IPS-20b (cell line): ENCODE measurements around the gene RTN4R.

Experiments
- H3K27ac ChIP-seq: one replicate; pipeline ENCODE4 v1.5.1; 2013; ENCODE audit warnings: low read length
- H3K27me3 ChIP-seq: 2 replicates; pipeline ENCODE4 v1.6.1; 2013; ENCODE audit warnings: mild to moderate bottlenecking, low read length, inconsistent platforms; ENCODE audit not compliant: insufficient read depth
- H3K36me3 ChIP-seq: 2 replicates; pipeline ENCODE4 v1.6.1; 2013; ENCODE audit warnings: low read depth, mild to moderate bottlenecking, inconsistent platforms, low read length, moderate library complexity; ENCODE audit not compliant: insufficient read depth
- H3K4me1 ChIP-seq: 2 replicates; pipeline ENCODE4 v1.6.1; 2013; ENCODE audit warnings: mild to moderate bottlenecking, control low read depth, inconsistent platforms, low read length, moderate library complexity; ENCODE audit not compliant: insufficient read depth
- H3K4me3 ChIP-seq: 2 replicates; pipeline ENCODE4 v1.5.1; 2013; ENCODE audit warnings: mild to moderate bottlenecking, low read length, inconsistent platforms
- H3K9ac ChIP-seq: 2 replicates; pipeline ENCODE4 v1.6.1; 2013; ENCODE audit warnings: low read depth, mild to moderate bottlenecking, inconsistent platforms, low read length, moderate library complexity
- H3K9me3 ChIP-seq: 2 replicates; pipeline ENCODE4 v1.6.1; 2013; ENCODE audit warnings: mild to moderate bottlenecking, low read depth, low read length, inconsistent platforms; ENCODE audit not compliant: insufficient read depth

Gene RTN4R

GRCh38 chr22:20206709-20207215 is 61.4 kb downstream of the RTN4R start:
- Histone ChIP-seq H3K4me3 (0 out of 2 replicates have a peak overlapping the region, but pooled peaks have one; percentile 26), H3K4me1 (peaks cover 18% of the 10 kb centered on the region; the same call in 1 of the 2 replicates), H3K27me3 (no peaks in the 10 kb centered on the region), H3K9ac (no peak overlapping the region), H3K9me3 (no peaks in the 10 kb centered on the region), H3K27ac (no peak overlapping the region), H3K36me3 (no peaks in the 10 kb centered on the region)

- no peaks in the 10 kb centered on the region for H3K27me3 ChIP-seq
- no peaks in the 10 kb centered on the region for H3K36me3 ChIP-seq
- H3K9me3 ChIP-seq, result no peaks in the 10 kb centered on the region
- H3K9ac ChIP-seq, result no peak overlapping the region
- peaks cover 18% of the 10 kb centered on the region; the same call in 1 of the 2 replicates for H3K4me1 ChIP-seq
- 0 out of 2 replicates have a peak overlapping the region, but pooled peaks have one; percentile 26 for H3K4me3 ChIP-seq
- H3K27ac ChIP-seq, result no peak overlapping the region
These were observed 62.0 kb downstream of the RTN4R start for GRCh38 chr22:20205964-20206708.

- no peak overlapping the region for H3K27ac ChIP-seq
These were observed 62.6 kb downstream of the RTN4R start for GRCh38 chr22:20205464-20205963.

GRCh38 chr22:20204806-20205205 is 63.3 kb downstream of the RTN4R start:
- Histone ChIP-seq H3K4me3 (no peak overlapping the region), H3K9me3 (no peaks in the 10 kb centered on the region), H3K27ac (no peak overlapping the region), H3K4me1 (peaks cover 18% of the 10 kb centered on the region; the same call in 1 of the 2 replicates), H3K27me3 (no peaks in the 10 kb centered on the region), H3K36me3 (no peaks in the 10 kb centered on the region), H3K9ac (no peak overlapping the region)

More at GRCh38 chr22:20205464-20205963, 62.6 kb downstream of the RTN4R start:
- peaks cover 18% of the 10 kb centered on the region; the same call in 1 of the 2 replicates for H3K4me1 ChIP-seq
- H3K27me3 ChIP-seq, result no peaks in the 10 kb centered on the region
- H3K9ac ChIP-seq, result no peak overlapping the region
- H3K9me3 ChIP-seq, result no peaks in the 10 kb centered on the region
- H3K4me3 ChIP-seq, result no peak overlapping the region
- H3K36me3 ChIP-seq, result no peaks in the 10 kb centered on the region

- Histone ChIP-seq H3K27ac (no peak overlapping the region), H3K4me1 (peaks cover 18% of the 10 kb centered on the region; the same call in 1 of the 2 replicates), H3K4me3 (no peak overlapping the region), H3K9me3 (no peaks in the 10 kb centered on the region), H3K9ac (no peak overlapping the region), H3K27me3 (peaks cover 2% of the 10 kb centered on the region; the same call in 1 of the 2 replicates), H3K36me3 (no peaks in the 10 kb centered on the region)
These were observed 63.8 kb downstream of the RTN4R start for GRCh38 chr22:20204311-20204710.

GRCh38 chr22:20203552-20204201 is 64.4 kb downstream of the RTN4R start:
- Histone ChIP-seq H3K4me1 (peaks cover 18% of the 10 kb centered on the region; the same call in 1 of the 2 replicates), H3K4me3 (no peak overlapping the region), H3K9me3 (no peaks in the 10 kb centered on the region), H3K36me3 (no peaks in the 10 kb centered on the region), H3K9ac (no peak overlapping the region), H3K27me3 (peaks cover 4% of the 10 kb centered on the region; the same call in 1 of the 2 replicates), H3K27ac (no peak overlapping the region)

- Histone ChIP-seq H3K9me3 (no peaks in the 10 kb centered on the region), H3K9ac (no peak overlapping the region), H3K4me1 (peaks cover 18% of the 10 kb centered on the region; the same call in 1 of the 2 replicates), H3K36me3 (no peaks in the 10 kb centered on the region), H3K27me3 (peaks cover 4% of the 10 kb centered on the region; the same call in 1 of the 2 replicates), H3K4me3 (no peak overlapping the region), H3K27ac (no peak overlapping the region)
These were observed 65.0 kb downstream of the RTN4R start for GRCh38 chr22:20203142-20203551.

- Histone ChIP-seq H3K9me3 (no peaks in the 10 kb centered on the region), H3K9ac (no peak overlapping the region), H3K4me1 (peaks cover 18% of the 10 kb centered on the region; the same call in 1 of the 2 replicates), H3K27me3 (peaks cover 4% of the 10 kb centered on the region; the same call in 1 of the 2 replicates), H3K27ac (no peak overlapping the region), H3K36me3 (no peaks in the 10 kb centered on the region), H3K4me3 (no peak overlapping the region)
These were observed 66.2 kb downstream of the RTN4R start for GRCh38 chr22:20201837-20202392.

- no peaks in the 10 kb centered on the region for H3K36me3 ChIP-seq
- no peak overlapping the region for H3K9ac ChIP-seq
- no peak overlapping the region for H3K27ac ChIP-seq
- H3K27me3 ChIP-seq, result peaks cover 4% of the 10 kb centered on the region; the same call in 1 of the 2 replicates
- no peaks in the 10 kb centered on the region for H3K9me3 ChIP-seq
- H3K4me3 ChIP-seq, result no peak overlapping the region
- peaks cover 14% of the 10 kb centered on the region; the same call in 1 of the 2 replicates for H3K4me1 ChIP-seq
These were observed 68.2 kb downstream of the RTN4R start for GRCh38 chr22:20199906-20200305.

- Histone ChIP-seq H3K9ac (no peak overlapping the region), H3K27me3 (peaks cover 4% of the 10 kb centered on the region; the same call in 1 of the 2 replicates)
These were observed 68.7 kb downstream of the RTN4R start for GRCh38 chr22:20199413-20199842.

More at GRCh38 chr22:20199413-20199842, 68.7 kb downstream of the RTN4R start:
- no peak overlapping the region for H3K4me3 ChIP-seq
- no peak overlapping the region for H3K27ac ChIP-seq
- H3K36me3 ChIP-seq, result no peaks in the 10 kb centered on the region
- H3K9me3 ChIP-seq, result no peaks in the 10 kb centered on the region
- peaks cover 14% of the 10 kb centered on the region; the same call in 1 of the 2 replicates for H3K4me1 ChIP-seq
